WTC11 (cell line): ENCODE results near the gene ANKRD33. TPM values are rescaled to one million over a fixed set of nuclear protein-coding genes. Genes with fewer than 3 reads are reported as not detected.

ENCODE experiments used
- ATAC-seq: fragments of 200-7000 bp; cut with Tn5 transposase; 2 replicates; pipeline ENCODE4 v1.10.0; 2021; ENCODE audit warnings: mild to moderate bottlenecking, moderate library complexity
- CTCF ChIA-PET: fragments of 300-600 bp; sonication (Branson Sonifier 250); formaldehyde crosslinking; loops from one replicate; lab custom pipeline; 2021; ENCODE audit warnings: antibody characterized with exemption; lab: Charles Lee
- POLR2A ChIA-PET: fragments of 350-600 bp; sonication (Branson Sonifier 250); formaldehyde crosslinking; loops from one replicate; lab custom pipeline; 2021; ENCODE audit warnings: antibody characterized with exemption; lab: Charles Lee
- DNase-seq: peaks from one replicate; pipeline ENCODE4 v3.0.0; 2021; ENCODE audit warnings: low spot score
- H3K27ac Mint-ChIP-seq: 2 replicates; pipeline ENCODE4 v1.8.0; 2021; ENCODE audit warnings: mixed read lengths
- H3K27me3 Mint-ChIP-seq: 2 replicates; pipeline ENCODE4 v1.8.0; 2021; ENCODE audit warnings: low read depth, mild to moderate bottlenecking, moderate library complexity, mixed read lengths
- H3K36me3 Mint-ChIP-seq: 2 replicates; pipeline ENCODE4 v1.8.0; 2021; ENCODE audit warnings: mixed read lengths
- H3K4me1 Mint-ChIP-seq: 2 replicates; pipeline ENCODE4 v1.8.0; 2022; ENCODE audit warnings: mixed read lengths
- H3K4me3 Mint-ChIP-seq: 2 replicates; pipeline ENCODE4 v1.8.0; 2021; ENCODE audit warnings: mild to moderate bottlenecking, moderate library complexity, mixed read lengths
- H3K9me3 Mint-ChIP-seq: 2 replicates; pipeline ENCODE4 v1.8.0; 2021; ENCODE audit warnings: mixed read lengths
- ATF1 ChIP-seq: sonication (generic); formaldehyde crosslinking; IDR thresholded peaks from 2 replicates; pipeline ENCODE4 v1.8.1; 2023; ENCODE audit warnings: mild to moderate bottlenecking, moderate library complexity, missing genetic modification reagents
- CBFB ChIP-seq: sonication (generic); formaldehyde crosslinking; IDR thresholded peaks from 2 replicates; pipeline ENCODE4 v1.8.1; 2022; ENCODE audit warnings: mild to moderate bottlenecking, low read depth, missing genetic modification reagents
- ETV6 ChIP-seq: sonication (generic); formaldehyde crosslinking; IDR thresholded peaks from 2 replicates; pipeline ENCODE4 v1.8.1; 2022; ENCODE audit warnings: mild to moderate bottlenecking, missing genetic modification reagents
- GTF2I ChIP-seq: fragments of 250-450 bp; sonication (Bioruptor Pico); conservative IDR thresholded peaks from 2 replicates; pipeline ENCODE4 v1.4.0; 2021; ENCODE audit warnings: mild to moderate bottlenecking
- JUN ChIP-seq: sonication (generic); formaldehyde crosslinking; IDR thresholded peaks from 2 replicates; pipeline ENCODE4 v1.8.0; 2023; ENCODE audit warnings: mild to moderate bottlenecking, missing genetic modification reagents
- KAT7 ChIP-seq: sonication (generic); formaldehyde crosslinking; IDR thresholded peaks from 2 replicates; pipeline ENCODE4 v1.8.1; 2023; ENCODE audit warnings: missing genetic modification reagents, mild to moderate bottlenecking, borderline replicate concordance
- MYBL2 ChIP-seq: sonication (generic); formaldehyde crosslinking; IDR thresholded peaks from 2 replicates; pipeline ENCODE4 v1.8.1; 2023; ENCODE audit warnings: mild to moderate bottlenecking, moderate library complexity, missing genetic modification reagents
- NFYB ChIP-seq: sonication (generic); formaldehyde crosslinking; conservative IDR thresholded peaks from 2 replicates; pipeline ENCODE4 v1.8.0; 2022; ENCODE audit warnings: low read depth, missing genetic modification reagents
- NR1H2 ChIP-seq: sonication (generic); formaldehyde crosslinking; IDR thresholded peaks from 2 replicates; pipeline ENCODE4 v1.9.0; 2021; ENCODE audit warnings: mild to moderate bottlenecking, moderate library complexity, missing genetic modification reagents
- NR2C2 ChIP-seq: sonication (generic); formaldehyde crosslinking; IDR thresholded peaks from 2 replicates; pipeline ENCODE4 v1.8.0; 2022; ENCODE audit warnings: mild to moderate bottlenecking, missing genetic modification reagents
- SMAD3 ChIP-seq: sonication (generic); formaldehyde crosslinking; IDR thresholded peaks from 2 replicates; pipeline ENCODE4 v1.8.0; 2022; ENCODE audit warnings: missing genetic modification reagents, mild to moderate bottlenecking, borderline replicate concordance
- ZNF671 ChIP-seq: fragments of 250-450 bp; sonication (Bioruptor Pico); IDR thresholded peaks from 2 replicates; pipeline ENCODE4 v1.8.0; 2021; ENCODE audit warnings: mild to moderate bottlenecking
- total RNA-seq: library from RNA; stranded (reverse); gene quantifications from 3 replicates; pipeline ENCODE4 v1.2.3, GENCODE V29; 2021
- TF ChIP-seq, protein P1 (sequence below): sonication (generic); formaldehyde crosslinking; IDR thresholded peaks from 2 replicates; pipeline ENCODE4 v1.8.1; 2023; ENCODE audit warnings: mild to moderate bottlenecking, missing genetic modification reagents
- TF ChIP-seq, protein P2 (sequence below): fragments of 250-450 bp; sonication (Bioruptor Pico); IDR thresholded peaks from 2 replicates; pipeline ENCODE4 v1.9.0; 2021; ENCODE audit warnings: mild to moderate bottlenecking
- TF ChIP-seq, protein P3 (sequence below): sonication (generic); formaldehyde crosslinking; IDR thresholded peaks from 2 replicates; pipeline ENCODE4 v1.8.0; 2022; ENCODE audit warnings: mild to moderate bottlenecking, missing genetic modification reagents
- TF ChIP-seq, protein P4 (sequence below): sonication (generic); formaldehyde crosslinking; IDR thresholded peaks from 2 replicates; pipeline ENCODE4 v1.8.0; 2022; ENCODE audit warnings: mild to moderate bottlenecking, missing genetic modification reagents
- TF ChIP-seq, protein P5 (sequence below): sonication (generic); formaldehyde crosslinking; conservative IDR thresholded peaks from 2 replicates; pipeline ENCODE4 v1.8.1; 2023; ENCODE audit warnings: mild to moderate bottlenecking, low read depth, missing genetic modification reagents, moderate library complexity
- TF ChIP-seq, protein P6 (sequence below): sonication (generic); formaldehyde crosslinking; IDR thresholded peaks from 2 replicates; pipeline ENCODE4 v1.8.0; 2022; ENCODE audit warnings: mild to moderate bottlenecking, missing genetic modification reagents
- TF ChIP-seq, protein P7 (sequence below): sonication (generic); formaldehyde crosslinking; IDR thresholded peaks from 2 replicates; pipeline ENCODE4 v1.8.1; 2022; ENCODE audit warnings: low read depth, mild to moderate bottlenecking, moderate library complexity, missing genetic modification reagents, borderline replicate concordance
- TF ChIP-seq, protein P8 (sequence below): fragments of 250-450 bp; sonication (Bioruptor Pico); IDR thresholded peaks from 2 replicates; pipeline ENCODE4 v1.9.0; 2021; ENCODE audit warnings: mild to moderate bottlenecking, borderline replicate concordance
- TF ChIP-seq, protein P9 (sequence below): sonication (generic); formaldehyde crosslinking; IDR thresholded peaks from 2 replicates; pipeline ENCODE4 v1.8.1; 2023; ENCODE audit warnings: mild to moderate bottlenecking, missing genetic modification reagents, moderate library complexity

Gene ANKRD33
- total RNA-seq, 1 experiment from 2014 or later: 1.7 TPM

DNA sequence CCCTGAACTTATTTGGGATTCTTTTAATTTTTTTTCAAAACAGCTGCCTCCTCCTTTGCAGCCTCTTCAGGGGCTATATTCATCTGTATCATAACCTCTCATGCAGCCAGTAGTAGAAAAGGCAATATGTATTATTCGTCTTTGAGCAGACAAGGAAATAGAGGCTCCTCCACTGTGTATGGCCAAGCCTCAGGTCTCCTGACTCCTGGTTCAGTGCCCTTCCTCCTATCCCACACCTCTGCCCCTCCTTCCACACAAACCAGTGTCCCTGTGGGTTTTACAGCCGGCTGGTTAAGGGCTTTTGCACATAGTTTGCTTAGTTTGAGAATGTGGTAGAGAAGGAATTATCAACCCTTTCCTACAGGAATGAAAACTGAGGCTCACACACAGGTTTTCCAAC is 10.6 kb downstream of the ANKRD33 start (continued):
- TF ChIP-seq, protein P1, sequence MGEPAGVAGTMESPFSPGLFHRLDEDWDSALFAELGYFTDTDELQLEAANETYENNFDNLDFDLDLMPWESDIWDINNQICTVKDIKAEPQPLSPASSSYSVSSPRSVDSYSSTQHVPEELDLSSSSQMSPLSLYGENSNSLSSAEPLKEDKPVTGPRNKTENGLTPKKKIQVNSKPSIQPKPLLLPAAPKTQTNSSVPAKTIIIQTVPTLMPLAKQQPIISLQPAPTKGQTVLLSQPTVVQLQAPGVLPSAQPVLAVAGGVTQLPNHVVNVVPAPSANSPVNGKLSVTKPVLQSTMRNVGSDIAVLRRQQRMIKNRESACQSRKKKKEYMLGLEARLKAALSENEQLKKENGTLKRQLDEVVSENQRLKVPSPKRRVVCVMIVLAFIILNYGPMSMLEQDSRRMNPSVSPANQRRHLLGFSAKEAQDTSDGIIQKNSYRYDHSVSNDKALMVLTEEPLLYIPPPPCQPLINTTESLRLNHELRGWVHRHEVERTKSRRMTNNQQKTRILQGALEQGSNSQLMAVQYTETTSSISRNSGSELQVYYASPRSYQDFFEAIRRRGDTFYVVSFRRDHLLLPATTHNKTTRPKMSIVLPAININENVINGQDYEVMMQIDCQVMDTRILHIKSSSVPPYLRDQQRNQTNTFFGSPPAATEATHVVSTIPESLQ (CRISPR knock-in tag): no peak
- TF ChIP-seq NR1H2 (no peak), MYBL2 (no peak), NR2C2 (CRISPR knock-in tag) (no peak)
- TF ChIP-seq, protein P2, sequence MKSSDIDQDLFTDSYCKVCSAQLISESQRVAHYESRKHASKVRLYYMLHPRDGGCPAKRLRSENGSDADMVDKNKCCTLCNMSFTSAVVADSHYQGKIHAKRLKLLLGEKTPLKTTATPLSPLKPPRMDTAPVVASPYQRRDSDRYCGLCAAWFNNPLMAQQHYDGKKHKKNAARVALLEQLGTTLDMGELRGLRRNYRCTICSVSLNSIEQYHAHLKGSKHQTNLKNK (CRISPR knock-in tag): no peak
- TF ChIP-seq, protein P3, sequence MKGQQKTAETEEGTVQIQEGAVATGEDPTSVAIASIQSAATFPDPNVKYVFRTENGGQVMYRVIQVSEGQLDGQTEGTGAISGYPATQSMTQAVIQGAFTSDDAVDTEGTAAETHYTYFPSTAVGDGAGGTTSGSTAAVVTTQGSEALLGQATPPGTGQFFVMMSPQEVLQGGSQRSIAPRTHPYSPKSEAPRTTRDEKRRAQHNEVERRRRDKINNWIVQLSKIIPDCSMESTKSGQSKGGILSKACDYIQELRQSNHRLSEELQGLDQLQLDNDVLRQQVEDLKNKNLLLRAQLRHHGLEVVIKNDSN (CRISPR knock-in tag): no peak
- TF ChIP-seq, protein P4, sequence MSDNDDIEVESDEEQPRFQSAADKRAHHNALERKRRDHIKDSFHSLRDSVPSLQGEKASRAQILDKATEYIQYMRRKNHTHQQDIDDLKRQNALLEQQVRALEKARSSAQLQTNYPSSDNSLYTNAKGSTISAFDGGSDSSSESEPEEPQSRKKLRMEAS (CRISPR knock-in tag): no peak

DNA sequence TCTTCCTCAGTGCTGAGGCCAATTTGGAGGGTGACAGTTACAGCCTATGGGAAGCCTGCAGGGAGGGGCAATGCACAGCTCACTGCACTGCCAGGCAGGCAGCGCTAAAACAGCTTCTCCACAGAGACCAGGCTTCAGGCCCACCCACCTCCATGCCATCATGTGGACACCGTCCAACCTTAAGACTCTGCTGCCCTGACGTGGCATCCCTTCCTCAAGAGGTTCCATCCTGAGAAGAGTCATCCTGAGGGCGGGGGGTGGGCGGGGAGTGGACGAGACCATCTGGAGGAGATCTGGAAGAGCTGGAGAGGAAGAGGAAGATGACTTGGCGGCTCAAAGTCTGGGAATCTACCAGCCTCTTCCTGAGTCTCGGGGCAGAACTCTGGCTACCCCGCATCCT is 11.0 kb downstream of the ANKRD33 start:
- Mint-ChIP-seq H3K4me1 (peaks cover 2% of the 10 kb centered on the region; the same call in 1 of the 2 replicates), H3K27ac (no peak overlapping the region), H3K4me3 (no peak overlapping the region), H3K9me3 (no peaks in the 10 kb centered on the region), H3K36me3 (no peaks in the 10 kb centered on the region), H3K27me3 (0 out of 2 replicates have a peak, but pooled peaks cover 2% of the 10 kb centered on the region)
- DNase-seq (no peak), ATAC-seq (no peak)
- ChIA-PET POLR2A (no interaction called here), CTCF (interaction anchor here (0.5 to 3.0 kb wide), 5 partner anchors 9 to 365 kb away, joined by 3 to 23 read pairs (median 3); no protein-coding TSS in a partner anchor)
- TF ChIP-seq ETV6 (CRISPR knock-in tag) (no peak), CBFB (CRISPR knock-in tag) (no peak), SMAD3 (CRISPR knock-in tag) (no peak), ZNF671 (CRISPR knock-in tag) (no peak), KAT7 (no peak), GTF2I (CRISPR knock-in tag) (no peak), ATF1 (CRISPR knock-in tag) (no peak), NFYB (CRISPR knock-in tag) (no peak), JUN (CRISPR knock-in tag) (no peak)
- TF ChIP-seq, protein P5, sequence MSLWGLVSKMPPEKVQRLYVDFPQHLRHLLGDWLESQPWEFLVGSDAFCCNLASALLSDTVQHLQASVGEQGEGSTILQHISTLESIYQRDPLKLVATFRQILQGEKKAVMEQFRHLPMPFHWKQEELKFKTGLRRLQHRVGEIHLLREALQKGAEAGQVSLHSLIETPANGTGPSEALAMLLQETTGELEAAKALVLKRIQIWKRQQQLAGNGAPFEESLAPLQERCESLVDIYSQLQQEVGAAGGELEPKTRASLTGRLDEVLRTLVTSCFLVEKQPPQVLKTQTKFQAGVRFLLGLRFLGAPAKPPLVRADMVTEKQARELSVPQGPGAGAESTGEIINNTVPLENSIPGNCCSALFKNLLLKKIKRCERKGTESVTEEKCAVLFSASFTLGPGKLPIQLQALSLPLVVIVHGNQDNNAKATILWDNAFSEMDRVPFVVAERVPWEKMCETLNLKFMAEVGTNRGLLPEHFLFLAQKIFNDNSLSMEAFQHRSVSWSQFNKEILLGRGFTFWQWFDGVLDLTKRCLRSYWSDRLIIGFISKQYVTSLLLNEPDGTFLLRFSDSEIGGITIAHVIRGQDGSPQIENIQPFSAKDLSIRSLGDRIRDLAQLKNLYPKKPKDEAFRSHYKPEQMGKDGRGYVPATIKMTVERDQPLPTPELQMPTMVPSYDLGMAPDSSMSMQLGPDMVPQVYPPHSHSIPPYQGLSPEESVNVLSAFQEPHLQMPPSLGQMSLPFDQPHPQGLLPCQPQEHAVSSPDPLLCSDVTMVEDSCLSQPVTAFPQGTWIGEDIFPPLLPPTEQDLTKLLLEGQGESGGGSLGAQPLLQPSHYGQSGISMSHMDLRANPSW (CRISPR knock-in tag): no peak
- TF ChIP-seq, protein P6, sequence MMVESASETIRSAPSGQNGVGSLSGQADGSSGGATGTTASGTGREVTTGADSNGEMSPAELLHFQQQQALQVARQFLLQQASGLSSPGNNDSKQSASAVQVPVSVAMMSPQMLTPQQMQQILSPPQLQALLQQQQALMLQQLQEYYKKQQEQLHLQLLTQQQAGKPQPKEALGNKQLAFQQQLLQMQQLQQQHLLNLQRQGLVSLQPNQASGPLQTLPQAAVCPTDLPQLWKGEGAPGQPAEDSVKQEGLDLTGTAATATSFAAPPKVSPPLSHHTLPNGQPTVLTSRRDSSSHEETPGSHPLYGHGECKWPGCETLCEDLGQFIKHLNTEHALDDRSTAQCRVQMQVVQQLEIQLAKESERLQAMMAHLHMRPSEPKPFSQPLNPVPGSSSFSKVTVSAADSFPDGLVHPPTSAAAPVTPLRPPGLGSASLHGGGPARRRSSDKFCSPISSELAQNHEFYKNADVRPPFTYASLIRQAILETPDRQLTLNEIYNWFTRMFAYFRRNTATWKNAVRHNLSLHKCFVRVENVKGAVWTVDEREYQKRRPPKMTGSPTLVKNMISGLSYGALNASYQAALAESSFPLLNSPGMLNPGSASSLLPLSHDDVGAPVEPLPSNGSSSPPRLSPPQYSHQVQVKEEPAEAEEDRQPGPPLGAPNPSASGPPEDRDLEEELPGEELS (CRISPR knock-in tag): no peak
- TF ChIP-seq, protein P7, sequence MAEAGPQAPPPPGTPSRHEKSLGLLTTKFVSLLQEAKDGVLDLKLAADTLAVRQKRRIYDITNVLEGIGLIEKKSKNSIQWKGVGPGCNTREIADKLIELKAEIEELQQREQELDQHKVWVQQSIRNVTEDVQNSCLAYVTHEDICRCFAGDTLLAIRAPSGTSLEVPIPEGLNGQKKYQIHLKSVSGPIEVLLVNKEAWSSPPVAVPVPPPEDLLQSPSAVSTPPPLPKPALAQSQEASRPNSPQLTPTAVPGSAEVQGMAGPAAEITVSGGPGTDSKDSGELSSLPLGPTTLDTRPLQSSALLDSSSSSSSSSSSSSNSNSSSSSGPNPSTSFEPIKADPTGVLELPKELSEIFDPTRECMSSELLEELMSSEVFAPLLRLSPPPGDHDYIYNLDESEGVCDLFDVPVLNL: no peak
- TF ChIP-seq, protein P8, sequence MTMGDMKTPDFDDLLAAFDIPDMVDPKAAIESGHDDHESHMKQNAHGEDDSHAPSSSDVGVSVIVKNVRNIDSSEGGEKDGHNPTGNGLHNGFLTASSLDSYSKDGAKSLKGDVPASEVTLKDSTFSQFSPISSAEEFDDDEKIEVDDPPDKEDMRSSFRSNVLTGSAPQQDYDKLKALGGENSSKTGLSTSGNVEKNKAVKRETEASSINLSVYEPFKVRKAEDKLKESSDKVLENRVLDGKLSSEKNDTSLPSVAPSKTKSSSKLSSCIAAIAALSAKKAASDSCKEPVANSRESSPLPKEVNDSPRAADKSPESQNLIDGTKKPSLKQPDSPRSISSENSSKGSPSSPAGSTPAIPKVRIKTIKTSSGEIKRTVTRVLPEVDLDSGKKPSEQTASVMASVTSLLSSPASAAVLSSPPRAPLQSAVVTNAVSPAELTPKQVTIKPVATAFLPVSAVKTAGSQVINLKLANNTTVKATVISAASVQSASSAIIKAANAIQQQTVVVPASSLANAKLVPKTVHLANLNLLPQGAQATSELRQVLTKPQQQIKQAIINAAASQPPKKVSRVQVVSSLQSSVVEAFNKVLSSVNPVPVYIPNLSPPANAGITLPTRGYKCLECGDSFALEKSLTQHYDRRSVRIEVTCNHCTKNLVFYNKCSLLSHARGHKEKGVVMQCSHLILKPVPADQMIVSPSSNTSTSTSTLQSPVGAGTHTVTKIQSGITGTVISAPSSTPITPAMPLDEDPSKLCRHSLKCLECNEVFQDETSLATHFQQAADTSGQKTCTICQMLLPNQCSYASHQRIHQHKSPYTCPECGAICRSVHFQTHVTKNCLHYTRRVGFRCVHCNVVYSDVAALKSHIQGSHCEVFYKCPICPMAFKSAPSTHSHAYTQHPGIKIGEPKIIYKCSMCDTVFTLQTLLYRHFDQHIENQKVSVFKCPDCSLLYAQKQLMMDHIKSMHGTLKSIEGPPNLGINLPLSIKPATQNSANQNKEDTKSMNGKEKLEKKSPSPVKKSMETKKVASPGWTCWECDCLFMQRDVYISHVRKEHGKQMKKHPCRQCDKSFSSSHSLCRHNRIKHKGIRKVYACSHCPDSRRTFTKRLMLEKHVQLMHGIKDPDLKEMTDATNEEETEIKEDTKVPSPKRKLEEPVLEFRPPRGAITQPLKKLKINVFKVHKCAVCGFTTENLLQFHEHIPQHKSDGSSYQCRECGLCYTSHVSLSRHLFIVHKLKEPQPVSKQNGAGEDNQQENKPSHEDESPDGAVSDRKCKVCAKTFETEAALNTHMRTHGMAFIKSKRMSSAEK (CRISPR knock-in tag): no peak
- TF ChIP-seq, protein P9, sequence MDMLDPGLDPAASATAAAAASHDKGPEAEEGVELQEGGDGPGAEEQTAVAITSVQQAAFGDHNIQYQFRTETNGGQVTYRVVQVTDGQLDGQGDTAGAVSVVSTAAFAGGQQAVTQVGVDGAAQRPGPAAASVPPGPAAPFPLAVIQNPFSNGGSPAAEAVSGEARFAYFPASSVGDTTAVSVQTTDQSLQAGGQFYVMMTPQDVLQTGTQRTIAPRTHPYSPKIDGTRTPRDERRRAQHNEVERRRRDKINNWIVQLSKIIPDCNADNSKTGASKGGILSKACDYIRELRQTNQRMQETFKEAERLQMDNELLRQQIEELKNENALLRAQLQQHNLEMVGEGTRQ (CRISPR knock-in tag): no peak
